T-helper 1 cell treated with Interleukin-12 subunit alpha and Interleukin-12 subunit beta and Interleukin-4 antibody, amounts not matched to agents 30 ng/mL and 1 ng/mL, for 36 hours (primary cell): ENCODE results near the gene MGLL. TPM values are rescaled to one million over a fixed set of nuclear protein-coding genes. Genes with fewer than 3 reads are reported as not detected.

Experiments
- intact Hi-C: fragments of 100-400 bp; cut with micrococcal nuclease; formaldehyde crosslinking; loops from one replicate; pipeline ENCODE4 v1.15.1; 2024
- total RNA-seq: library from RNA; stranded (reverse); gene quantifications from 2 replicates; pipeline ENCODE4 v1.2.3, GENCODE V29; 2022

Gene MGLL
- total RNA-seq, 1 donor from 2014 or later = 1.9 TPM

DNA sequence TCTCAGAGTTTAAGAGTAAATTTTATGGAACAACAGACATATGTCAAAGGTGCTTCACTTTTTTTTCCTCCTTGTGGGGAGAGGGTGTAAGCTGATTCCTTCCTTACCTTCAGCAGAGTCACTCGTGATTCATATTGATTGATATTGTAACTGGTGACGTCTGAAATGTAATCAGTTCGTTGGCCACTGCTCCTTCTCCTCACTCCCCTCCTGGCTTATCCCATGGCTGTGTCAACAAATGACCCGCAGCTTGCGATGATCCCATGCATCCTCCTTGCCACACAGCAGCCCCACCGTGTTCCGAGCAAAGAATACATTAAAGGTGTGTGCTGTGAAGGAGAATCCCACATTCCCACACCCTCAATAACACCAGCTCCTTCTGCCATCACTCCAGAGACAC is 7.3 kb downstream of the MGLL start:
- intact Hi-C loops = no loop called here

DNA sequence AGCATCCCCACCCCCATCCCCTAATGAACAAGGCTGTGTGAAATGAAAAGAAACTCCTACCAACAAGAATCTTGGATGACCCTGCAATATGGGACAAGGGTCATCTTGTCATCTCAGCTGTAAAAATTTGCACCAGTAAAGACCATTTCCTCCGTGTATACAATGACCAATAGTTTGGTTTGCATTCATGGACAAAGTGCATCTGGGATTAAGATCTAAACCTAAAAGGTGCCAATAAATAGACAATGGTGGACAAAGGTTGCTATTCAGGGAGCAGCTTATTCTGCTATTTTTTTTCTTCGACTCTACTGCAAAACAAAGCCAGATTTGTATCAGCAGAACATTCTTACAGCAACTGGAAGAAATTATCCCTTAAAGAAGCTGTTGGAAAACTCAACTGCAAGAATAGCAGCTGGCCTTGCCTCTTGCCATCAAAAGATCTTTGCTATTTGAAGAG is 8.0 kb downstream of the MGLL start:
- intact Hi-C loops = no loop called here

DNA sequence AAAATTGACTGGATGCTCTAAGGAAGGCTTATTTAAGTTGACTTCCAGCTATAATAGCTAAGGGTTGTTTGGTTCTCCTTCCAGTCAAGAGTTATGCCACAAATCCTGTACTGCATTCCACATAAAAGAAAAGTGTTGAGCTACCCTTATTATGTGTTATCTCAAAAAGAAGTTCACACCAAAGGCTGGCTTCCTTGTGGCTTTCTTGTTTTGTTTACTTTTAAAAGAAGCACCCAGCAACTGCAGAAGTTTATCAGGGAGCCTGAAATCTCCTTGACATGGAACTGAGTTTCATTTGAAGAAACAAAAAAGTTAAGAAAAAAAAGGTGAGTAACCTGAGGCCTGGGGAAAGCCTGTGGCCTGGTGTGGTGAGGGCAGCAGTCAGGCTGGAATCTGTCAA is 10.2 kb downstream of the MGLL start:
- intact Hi-C loops = no loop called here

DNA sequence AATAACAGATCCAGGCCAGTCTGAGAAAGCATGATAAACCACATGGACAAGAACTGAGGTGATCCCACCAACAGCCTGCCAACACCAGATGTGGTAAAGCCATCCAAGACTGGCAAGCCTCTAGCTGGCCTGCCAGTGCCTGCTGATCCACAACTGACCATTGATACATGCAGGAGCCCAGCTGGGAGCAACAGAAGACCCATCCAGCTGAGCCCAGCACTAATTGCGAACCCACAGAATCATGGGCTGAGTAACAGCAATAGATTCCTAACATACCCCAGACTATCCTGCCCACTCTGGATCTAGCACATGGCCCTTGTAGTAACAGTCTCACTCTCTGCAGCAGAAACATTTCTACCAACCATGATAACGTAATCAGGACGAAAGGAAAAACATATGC is 10.6 kb downstream of the MGLL start:
- intact Hi-C loops = no loop called here

DNA sequence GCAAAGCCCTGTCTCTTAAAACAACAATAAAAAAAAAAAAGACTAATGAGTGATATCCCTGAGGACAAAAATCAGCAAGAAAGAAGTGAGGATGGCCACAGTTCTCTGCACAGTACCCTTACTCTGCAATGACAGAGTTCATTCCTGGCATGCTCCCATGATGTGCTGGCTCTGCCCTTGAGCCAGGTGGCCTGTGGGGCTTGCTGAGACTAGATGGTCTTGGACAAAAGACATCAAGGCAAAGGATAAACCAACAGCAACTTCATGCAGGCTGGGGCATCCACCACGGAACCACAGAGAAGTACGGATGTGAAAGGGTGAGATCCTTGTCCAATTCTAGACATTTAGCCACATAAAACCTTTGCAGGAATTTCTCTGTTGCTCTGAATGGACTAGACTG is 12.7 kb downstream of the MGLL start:
- intact Hi-C loops = no loop called here

DNA sequence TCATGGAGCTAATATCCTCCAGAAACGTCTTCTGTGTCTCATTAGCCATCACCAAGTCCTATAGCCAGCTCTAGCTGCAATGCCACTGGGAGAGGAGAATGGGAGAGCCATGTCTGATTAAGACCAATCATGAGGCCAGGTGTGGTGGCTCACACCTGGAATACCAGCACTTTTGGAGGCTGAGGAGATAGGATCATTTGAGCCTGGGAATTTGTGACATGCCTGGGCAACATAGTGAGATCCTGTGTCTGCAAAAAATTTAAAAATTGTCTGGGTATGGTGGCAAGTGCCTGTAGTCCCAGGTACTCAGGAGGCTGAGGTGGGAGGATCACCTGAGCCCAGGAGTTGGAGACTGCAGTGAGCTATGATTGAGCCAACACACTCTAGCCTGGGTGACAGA is 13.1 kb downstream of the MGLL start:
- intact Hi-C loops = no loop called here

DNA sequence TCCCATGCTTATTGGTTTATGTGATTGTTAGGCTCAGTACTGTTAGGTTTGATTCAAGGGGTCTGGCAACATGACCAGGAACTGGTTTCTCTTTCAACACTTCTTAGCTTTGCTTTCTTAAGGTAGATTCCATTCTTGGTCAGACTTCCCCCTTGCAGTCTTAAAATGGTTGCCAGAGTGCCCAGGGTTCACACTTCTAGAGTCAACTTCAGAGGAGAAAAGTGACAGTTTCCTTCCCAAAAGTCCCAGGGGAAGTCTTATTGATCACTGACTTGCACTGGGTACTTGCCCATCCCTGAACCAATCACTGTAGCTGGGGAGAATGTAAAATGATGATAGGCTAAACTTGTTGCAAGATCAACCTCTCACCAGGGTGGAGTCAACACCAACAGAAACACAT is 14.1 kb downstream of the MGLL start:
- intact Hi-C loops = no loop called here

DNA sequence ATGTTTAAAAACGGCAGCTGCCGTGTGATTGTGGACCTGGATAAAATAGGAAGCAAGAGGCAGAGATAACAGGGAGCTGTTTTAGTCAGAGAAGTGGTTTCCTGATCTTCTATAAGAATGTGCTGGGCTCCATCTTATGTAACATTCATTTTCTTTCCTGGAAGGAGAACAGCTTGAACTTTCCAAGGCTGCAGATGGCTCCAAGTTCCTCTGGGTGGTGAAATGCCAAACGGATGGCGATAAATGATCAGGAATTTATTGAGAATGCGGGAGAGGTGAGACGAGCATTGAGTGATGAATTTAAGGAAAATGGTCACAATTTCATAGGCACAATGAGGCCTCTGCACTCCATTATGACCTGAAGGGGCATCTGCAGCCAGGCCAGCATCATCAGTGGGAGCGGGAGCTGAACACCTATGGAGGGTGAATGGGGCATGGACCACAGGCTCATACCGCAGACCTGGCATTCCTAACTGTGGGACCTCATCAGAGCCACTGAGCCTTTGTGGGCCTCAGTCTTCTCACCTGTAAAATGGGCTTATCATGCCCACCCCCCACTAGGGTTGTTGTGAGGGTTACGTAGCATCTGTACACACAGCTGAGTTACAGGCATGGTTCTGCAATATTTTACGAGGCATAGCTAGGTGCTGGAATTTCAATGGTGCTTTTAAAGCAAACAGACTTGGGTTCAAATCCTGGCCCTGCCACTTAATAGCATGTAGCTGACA is 17.1 kb downstream of the MGLL start:
- intact Hi-C loops = no loop called here

DNA sequence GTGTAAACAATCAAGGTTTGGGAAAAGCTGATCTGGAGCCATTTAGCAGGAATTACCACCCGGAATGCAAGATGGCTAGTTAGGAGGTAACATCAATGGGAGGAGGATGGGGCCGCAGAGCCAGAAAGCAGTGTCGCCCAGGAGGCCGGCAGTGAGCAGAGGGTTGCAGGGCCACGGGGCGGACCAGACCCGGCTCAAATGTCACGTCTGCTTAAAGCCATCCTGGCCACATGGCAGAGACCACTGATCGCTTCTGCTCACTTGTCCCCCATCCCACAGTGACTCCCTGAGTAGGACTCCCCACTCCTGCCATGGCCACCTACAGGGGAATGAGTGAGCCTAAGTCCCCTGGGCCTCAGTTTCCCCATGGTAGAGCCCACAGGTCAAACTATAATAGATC is 18.2 kb downstream of the MGLL start:
- intact Hi-C loops = no loop called here

DNA sequence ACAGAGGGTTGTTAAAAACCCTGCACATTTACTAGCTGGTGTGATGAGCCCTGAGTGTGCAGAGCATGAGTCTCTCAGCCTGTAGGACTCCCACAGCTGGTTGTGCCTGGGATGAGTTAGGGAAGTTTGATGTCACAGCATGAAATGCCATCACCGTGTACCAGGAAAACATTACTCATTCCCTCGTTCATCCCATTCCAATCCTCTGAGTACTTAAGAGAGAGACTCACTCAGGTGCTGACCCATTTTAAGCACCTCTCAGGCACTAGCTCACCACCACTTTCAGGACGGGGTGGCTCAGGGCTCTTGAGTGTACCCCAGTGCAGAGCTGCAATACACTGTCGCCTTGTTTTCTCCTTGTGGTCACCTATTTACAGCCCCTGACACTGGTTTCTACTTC is 18.7 kb downstream of the MGLL start:
- intact Hi-C loops = no loop called here

DNA sequence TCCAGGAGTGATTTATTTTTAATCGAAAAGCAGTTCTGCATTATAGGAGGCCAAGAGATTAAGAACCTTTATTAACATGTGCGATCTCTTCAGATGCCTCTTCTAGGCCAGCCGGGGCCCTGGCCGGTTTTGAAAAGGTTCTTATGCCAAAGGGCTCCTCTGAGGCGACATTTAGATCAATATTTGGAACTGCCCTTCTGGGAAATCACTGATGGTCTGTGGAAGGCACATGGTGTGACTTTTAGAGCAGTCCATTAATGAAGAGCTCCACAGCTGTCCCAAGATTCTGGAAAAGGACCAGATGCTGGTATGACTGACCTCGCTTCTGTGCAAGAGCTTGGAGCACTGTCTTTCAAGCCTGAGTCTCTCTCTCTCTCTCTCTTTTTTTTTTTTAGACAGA is 19.7 kb downstream of the MGLL start:
- intact Hi-C loops = no loop called here

DNA sequence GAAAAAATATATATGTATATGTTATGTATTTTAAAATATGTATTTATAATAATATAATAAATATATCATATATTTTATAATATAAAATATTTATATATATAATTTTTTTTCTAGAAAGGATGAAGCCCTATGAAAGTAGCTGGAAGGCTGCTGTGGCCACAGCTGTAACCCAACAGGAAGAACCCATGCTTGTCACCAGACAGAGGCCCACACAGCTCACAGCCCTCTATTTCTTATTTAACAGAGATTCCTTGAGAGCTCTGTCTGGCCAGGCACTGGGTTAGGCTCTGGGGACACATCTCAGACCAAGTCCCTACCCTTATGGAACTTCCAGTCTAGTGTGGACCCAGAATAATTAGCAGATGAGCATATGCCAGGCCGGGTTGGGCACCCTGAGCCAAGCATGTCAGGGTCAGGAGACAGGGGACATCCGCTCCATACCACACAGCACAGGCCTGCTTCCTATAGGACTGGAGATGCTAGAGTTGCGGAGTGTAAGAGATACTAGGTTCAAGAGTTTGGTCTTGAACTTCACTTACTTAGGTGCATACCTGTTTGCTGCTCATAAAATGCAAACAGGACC is 20.5 kb downstream of the MGLL start:
- intact Hi-C loops = no loop called here

DNA sequence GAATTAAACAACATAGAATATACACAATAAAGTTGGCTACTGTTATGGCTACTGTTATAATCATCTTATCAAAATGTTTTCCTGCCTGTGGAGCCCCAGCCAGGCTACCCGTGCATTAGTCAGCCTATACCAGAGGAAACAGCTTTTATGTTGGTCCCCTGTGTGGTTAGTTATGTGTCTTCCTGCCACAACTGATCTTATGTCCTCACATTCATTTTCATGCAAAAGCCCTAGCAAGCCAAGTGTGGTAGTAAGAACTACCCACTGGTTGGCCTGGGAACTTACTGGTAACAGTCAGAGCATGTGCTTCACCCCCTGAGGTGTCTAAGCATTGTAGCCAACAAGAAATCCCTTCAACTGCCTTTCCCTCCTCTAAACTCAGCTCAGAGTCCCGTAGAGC is 21.8 kb downstream of the MGLL start:
- intact Hi-C loops = no loop called here

DNA sequence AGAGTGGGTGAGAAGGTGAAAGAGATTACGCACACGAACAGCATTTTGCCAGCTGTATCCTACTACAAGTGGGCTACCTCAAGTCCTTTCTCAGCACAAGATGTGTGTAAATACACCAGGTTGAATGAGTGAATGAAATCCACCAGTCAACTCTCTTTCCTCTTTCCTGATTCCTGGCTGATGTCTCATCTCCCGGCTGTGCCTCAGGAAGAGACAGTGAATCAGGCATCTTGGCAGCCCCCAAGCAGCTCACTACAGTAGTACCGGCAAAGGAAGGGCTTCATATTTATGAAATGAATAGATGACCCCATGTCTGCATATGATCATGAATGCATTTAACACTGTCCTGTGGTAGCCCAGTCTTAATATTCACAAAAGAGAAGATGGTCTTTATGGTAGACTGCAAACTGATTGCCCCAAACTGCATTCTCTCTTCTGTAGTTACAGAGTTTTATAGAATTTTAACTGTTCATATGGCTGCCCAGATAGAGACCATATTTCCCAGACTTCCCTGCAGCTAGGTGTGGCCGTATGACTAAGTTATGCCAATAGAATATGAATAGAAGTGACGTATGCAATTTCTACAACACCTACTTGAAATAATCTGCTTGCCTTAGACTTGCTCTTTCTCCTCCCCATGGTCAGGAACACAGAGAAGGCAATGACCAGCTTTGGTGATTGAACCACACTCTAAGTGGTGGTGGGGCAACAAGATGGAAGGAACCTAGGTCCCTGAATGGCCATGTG is 22.7 kb downstream of the MGLL start:
- intact Hi-C loops = no loop called here

DNA sequence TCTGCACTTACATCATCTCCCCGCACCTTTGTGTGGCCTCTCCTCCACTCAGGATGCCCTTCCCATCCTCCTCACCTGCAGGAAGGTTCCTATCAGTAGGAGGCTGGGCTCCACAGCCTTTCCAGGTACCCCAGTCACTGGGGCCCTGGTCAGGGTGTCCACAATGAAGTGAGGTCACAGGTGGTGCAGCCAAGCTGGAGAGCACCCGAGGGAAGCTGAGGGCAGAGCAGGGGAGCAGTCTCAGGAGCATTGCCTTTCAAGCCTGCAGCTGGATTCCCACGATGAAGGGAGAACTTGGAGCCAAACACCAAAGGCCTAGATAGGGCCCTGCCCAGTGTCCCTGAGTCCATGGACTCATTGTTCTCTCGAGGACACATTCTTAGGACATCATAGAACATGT is 23.6 kb downstream of the MGLL start:
- intact Hi-C loops = no loop called here

DNA sequence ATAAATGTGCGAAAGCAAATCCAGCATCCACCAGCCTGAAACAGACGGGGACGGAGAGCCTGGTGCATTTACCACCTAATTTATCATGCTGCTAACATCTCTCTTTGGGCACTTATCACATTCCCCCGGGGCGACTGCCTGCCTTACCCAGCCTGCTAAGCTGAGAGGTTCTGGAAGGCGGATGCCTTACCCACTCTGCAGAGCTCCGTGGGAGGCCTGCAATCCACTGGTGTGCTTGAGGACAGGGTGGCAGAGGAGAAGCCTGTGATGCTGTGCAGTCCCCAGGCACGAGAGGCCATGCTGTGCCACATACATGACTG is 25.5 kb downstream of the MGLL start:
- intact Hi-C loops = no loop called here

DNA sequence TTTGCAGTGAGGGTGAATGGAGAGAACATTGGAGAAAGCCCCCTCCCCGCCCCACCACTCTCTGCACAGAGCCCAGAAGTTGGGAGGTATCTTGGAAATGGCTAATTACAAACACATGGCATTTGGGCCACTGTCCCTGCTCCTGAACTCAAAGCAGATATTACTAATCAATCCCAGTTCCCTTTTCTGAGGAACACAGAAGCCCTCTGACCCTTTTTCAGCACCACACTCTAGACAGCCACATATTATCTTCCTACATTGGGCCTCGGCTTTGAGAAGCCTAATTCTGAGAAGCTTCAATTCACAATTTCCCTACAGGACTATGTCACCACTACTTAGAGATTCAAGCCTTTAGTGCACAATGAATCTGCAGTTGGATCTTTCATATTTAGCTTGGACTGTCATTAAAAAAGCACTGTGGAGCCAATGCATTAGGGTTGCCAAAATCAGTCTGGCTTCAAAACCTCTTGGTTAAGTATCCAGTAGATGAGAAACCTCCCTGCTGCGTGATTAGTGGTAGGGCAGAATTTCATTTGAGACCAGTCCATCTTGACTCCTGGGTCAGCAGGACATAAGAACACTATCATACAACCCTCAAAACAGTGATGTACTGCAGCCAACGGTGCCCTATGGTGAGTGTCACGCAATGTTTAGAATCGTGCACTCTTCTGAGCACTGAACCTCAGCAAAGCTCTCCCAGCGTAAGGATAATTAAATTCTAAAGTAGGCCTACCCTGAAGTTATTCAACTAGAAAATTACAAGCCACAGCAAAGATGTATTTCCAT is 26.1 kb downstream of the MGLL start:
- intact Hi-C loops = no loop called here

DNA sequence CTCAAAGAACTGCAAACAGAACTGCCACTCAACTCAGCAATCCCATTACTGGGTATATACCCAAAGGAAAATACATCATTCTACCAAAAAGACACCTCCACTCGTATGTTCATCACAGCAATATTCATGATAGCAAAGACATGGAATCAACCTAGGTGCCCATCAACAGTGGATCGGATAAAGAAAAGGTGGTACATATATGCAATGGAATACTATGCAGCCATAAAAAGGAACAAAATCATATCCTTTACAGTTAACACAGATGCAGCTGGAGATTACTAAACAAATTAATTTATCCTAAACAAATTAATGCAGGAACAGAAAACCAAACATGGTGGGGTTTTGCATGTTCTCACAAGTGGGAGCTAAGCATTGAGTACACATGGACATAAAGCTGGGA is 27.3 kb downstream of the MGLL start:
- intact Hi-C loops = no loop called here

DNA sequence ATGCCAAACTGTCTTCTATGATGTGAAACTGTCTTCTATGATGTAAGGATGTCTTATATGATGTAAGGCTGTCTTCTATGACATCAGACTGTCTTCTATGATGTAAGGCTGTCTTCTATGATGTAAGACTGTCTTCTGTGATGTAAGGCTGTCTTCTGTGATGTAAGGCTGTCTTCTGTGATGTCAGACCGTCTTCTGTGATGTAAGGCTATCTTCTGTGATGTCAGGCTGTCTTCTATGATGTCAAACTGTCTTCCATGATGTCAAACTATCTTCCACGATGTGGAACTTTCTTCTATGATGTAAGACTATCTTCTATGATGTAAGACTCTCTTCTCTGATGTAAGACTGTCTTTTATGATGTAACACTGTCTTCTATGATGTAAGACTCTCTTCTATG is 27.9 kb downstream of the MGLL start:
- intact Hi-C loops = no loop called here

DNA sequence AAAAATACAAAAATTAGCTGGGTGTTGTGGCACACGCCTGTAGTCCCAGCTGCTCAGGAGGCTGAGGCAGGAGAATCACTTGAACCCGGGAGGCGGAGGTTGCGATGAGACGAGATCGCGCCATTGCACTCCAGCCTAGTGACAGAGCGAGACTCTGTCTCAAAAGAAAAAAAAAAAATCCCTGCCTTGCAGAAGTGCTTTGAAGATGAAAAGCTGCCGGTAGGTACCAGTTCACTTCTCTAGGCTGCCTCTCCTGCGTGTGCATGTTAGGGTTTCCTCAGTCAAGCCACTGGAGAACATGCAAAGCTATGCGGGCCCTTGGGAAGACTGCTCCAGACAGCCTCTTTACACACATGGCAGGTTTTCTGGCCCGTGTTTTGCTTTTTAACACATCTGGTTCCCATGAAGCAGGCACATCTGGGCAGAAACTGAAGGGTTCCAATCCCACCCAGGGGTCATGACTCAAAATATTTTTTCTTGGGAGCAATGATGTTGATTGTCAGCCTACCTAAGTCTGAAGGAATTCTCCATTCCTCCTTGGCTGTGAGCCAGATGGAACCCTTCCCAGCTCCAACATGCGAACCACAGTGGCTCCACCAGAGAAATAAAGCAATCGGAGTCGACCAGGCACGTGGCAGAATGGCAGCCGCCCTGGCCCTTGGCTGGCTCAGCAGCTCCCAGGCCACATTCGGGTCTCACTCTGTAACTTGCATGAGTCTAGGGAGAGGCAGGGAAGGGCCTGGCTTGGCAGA is 29.6 kb downstream of the MGLL start:
- intact Hi-C loops = no loop called here

DNA sequence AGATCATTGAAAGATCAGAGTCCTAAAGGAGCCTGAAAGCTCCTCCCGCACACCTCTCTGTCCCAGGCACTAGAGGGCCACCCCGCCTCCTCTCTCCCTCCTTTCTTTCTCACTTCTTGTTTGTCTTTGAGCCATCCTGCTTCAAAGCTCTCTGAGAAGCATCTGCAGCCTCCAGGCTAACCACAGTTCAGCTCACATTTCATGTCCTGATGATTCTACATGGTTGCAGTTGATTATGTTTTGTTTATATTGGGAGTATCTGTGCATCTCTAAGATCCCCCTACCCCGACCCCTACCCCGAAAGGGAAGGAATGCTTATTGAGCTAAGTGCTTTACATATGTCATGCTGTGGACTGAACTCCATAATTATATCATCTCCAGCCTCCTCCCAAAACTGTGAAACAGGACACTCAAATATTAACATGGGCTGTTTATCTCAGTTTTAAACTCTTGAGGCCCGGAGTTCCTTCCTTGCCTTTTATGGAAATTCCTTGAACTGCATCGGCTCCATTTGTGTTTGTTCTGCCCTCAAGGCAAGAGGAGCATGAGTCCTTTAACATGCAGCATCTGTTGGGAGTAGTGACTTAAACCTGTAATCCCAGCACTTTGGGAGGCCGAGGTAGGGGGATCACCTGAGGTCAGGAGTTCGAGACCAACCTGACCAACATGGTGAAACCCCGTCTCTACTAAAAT is 30.9 kb downstream of the MGLL start:
- intact Hi-C loops = no loop called here
